ENCODE results near the gene AFAP1L1.

The AFAP1L1 gene

DNA sequence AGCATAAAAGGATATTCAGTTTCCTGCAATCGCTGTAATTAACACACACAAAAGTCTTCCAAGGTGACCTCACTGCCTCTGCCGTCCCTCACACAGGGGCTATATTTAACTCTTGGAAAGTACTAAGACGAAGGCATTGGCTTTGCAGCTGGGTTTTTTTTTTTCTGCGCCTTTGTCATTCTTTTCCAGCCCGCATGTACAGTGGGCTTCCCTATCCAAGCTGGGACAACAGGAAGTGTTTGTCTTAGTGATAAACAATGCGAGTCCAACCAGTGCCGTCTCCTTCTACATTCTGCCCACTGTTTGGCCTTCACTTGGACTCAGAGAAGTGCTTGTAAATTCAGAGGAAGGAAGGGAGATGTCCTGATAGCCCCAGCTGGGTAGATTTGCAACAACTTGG lies 17.6 kb downstream of the AFAP1L1 start:
- no peak for DNase-seq

GRCh38 chr5:149294872-149295829 lies 23.5 kb downstream of the AFAP1L1 start:
- DNase-seq, result no peak

GRCh38 chr5:149297340-149298025 lies 25.8 kb downstream of the AFAP1L1 start:
- no peak for DNase-seq

- no peak for DNase-seq
These were observed 26.5 kb downstream of the AFAP1L1 start for GRCh38 chr5:149298163-149298562.

DNA sequence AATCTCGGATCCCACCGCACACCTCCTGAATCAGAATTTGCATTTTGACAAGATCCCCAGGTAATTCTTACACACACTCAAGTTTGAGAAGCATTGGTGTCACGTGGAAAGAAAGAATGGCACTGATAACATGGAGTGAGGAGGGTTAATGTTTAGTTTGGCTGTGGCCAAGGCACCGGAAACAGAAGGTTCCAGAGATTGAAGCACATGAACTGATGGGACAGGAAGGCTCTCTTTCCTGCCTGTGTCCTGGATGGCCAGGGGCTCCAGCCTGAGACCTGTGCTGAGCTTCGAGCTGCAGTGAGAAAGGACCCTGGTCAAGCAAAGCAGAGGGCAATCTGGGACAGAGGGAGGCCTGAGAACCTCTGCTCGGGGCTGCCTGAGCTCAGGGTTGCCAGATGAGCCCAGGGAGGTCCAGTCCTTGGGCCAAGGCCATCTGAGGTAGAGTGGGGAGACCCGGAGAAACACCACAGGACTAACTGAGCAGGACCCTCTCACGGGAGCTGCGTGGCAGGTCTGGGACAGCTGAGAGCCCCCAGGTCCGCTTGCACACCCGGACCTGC lies 27.3 kb downstream of the AFAP1L1 start:
- no peak for DNase-seq

- DNase-seq, result no peak
These were observed 27.9 kb downstream of the AFAP1L1 start for GRCh38 chr5:149299451-149300054.

- no peak for DNase-seq
These were observed 28.8 kb downstream of the AFAP1L1 start for GRCh38 chr5:149300441-149300840.

GRCh38 chr5:149301049-149301743 lies 29.5 kb downstream of the AFAP1L1 start:
- no peak for DNase-seq

DNA sequence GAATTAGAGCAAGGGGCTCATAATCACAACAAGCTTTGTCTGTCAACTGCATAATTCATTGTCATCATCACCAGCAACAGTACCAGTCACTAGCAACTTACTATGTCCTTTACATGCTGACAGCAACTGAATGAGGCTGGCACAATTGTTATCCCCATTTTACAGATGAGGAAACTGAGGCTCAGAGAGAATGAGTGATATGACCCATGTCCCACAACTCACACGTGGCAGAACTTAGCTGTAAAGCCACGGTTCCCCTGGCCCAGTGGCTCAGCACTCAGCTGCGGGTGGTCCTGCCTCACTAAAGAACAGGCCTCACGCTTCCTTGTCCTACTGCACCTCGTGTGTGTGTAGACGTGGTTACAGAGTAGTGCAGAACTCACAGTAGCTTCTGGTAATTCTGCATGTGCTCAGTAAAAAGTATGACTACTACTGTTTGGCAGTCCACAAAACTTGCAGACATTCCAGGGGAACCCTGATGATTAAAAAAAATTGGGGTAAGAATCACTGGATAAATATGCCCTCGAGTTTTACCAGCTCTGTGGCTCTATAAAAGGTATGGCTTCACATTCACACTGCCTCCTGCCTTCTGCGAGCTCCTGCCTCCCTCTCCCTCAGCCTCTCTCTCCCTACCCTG lies 30.2 kb downstream of the AFAP1L1 start:
- no peak for DNase-seq

- no peak for DNase-seq
These were observed 31.0 kb downstream of the AFAP1L1 start for GRCh38 chr5:149302641-149303040.

GRCh38 chr5:149303210-149303609 lies 31.6 kb downstream of the AFAP1L1 start:
- DNase-seq, result no peak

GRCh38 chr5:149304195-149305078 lies 32.8 kb downstream of the AFAP1L1 start:
- no peak for DNase-seq

DNA sequence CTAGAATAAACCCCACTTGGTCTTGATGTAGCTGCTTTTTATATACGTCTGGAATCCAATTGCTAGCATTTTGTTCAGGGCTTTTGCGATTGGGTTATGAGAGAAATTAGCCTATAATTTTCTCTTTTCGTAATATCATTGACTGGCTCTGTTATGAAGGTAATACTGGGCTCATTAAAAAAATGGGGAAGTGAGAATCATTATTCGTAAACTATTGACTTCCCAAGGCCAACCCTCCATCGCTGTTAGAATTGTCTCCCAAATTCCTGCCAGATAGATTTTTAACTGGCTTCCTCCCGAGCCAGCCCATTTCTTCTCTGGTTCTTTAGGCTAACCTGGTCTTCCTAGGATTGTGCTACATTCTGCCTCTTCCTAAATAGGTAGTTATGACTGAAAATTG lies 37.7 kb downstream of the AFAP1L1 start:
- DNase-seq, result no peak

DNA sequence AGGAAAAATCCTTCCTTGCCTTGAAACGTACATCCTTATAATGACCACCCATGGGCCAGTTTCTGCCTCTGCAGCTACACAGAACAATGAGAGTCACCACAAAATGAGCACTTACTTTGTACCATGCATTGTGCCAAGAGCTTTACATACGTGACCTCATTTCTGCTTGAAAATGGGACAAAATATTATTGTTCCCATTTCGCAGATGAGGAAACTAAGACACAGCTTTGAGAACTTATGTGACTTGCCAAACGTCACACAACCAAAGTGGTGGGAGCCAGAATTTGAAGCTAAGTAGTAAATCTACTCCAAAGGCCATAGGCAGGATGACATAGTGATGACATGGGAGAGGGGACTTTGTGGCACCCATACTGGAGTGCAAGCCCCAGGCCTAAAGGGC lies 38.8 kb downstream of the AFAP1L1 start:
- no peak for DNase-seq

DNA sequence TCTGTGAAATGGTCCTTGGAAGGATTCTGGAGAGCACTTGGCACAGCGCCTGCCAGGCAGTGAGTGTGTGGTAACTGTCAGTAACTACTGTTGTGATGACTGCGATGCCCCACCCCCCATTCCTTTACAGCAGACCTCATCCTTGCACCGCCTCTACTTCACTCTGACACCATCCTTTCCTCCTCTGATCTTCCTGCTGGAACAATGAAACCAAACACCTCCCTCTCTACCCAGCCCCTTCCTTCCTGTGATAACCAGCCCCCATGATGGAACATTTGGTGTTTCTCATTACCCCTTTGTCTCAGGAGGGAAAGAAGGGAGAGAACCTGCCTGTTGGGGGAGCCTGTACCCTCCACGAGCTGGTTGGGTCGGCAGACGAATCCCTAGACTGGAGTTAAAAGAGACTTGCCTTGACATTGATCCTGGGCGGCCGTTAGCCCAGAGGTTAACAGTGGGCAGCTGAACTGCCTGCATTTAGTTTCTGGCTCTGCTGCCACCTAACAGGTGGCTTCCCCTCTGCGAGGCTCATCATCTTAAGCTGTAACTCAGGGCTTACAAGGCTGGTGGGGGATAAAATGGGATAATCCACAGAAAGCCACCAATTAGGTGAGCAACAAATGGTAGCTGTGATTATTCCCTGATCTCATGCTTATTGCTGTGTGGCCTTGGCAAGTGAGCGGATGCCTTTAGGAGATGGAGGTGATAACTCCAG lies 39.4 kb downstream of the AFAP1L1 start:
- DNase-seq, result no peak

- DNase-seq, result no peak
These were observed 41.6 kb downstream of the AFAP1L1 start for GRCh38 chr5:149313151-149313841.

DNA sequence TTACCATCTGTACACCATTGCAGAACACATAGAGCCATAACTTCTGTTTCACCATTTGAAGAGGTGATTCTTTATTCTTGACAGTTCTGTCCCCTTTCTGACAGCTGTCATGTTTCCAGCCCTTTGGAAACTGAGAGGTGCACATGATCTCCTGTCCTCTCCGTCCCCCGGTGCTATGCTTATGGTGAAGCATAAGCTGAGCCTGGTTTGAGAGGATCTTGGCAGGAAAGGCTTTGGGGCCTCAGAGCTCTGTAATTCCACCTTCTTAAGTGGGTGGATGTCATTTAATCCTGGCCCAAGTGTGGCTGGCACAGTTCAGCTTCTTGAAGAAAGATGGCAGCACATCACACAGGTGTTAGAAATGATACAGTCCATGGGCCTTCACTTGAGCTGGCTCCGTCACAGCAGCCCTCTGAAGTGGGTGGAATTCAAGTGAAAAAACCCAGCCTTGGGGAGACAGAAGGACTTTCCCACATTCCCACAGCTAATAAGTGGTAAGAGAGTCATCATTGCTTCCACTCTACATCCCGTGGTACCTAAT lies 43.0 kb downstream of the AFAP1L1 start:
- no peak for DNase-seq

GRCh38 chr5:149315753-149316152 lies 44.1 kb downstream of the AFAP1L1 start:
- DNase-seq, result no peak

DNA sequence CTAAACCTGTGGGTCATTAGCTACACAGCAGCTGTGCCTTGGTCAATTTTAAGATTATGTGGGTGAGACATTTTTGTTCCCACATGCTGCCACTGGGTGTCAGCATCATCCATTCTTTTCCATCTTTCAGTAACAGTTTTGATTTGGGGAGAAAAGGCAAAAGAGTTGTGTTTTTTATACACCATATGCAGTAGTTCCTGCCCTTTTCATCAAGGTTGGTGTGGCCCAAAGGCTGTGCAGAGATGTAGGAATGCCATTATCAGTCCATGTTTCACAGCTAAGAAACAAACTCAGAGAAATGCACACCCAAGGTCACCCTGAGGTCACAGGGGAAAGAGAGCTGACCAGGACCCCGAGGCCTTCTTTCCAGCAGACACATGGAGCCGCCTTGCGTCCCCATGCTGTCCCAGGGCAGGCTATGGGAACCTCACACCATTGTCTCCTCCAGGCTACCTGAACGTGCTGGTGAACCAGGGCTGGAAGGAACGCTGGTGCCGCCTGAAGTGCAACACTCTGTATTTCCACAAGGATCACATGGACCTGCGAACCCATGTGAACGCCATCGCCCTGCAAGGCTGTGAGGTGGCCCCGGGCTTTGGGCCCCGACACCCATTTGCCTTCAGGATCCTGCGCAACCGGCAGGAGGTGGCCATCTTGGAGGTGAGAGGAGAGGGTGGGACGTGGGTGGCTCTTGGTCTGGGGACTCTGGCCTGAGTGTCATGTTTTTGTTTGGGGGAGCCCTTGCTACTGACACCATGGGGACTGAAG lies 45.8 kb downstream of the AFAP1L1 start:
- DNase-seq, result peak; percentile 9

Data from NCI-H1417 treated with DMSO at 0.1 percent for 48 hours (cell line).